Kidney tubule cell (primary cell): ENCODE measurements around the gene ZFAND2B.

Experiments used
- DNase-seq: peaks from one replicate; pipeline ENCODE4 v3.0.0-alpha.2; 2018; ENCODE audit warnings: low spot score

Gene ZFAND2B, protein sequence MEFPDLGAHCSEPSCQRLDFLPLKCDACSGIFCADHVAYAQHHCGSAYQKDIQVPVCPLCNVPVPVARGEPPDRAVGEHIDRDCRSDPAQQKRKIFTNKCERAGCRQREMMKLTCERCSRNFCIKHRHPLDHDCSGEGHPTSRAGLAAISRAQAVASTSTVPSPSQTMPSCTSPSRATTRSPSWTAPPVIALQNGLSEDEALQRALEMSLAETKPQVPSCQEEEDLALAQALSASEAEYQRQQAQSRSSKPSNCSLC

DNA sequence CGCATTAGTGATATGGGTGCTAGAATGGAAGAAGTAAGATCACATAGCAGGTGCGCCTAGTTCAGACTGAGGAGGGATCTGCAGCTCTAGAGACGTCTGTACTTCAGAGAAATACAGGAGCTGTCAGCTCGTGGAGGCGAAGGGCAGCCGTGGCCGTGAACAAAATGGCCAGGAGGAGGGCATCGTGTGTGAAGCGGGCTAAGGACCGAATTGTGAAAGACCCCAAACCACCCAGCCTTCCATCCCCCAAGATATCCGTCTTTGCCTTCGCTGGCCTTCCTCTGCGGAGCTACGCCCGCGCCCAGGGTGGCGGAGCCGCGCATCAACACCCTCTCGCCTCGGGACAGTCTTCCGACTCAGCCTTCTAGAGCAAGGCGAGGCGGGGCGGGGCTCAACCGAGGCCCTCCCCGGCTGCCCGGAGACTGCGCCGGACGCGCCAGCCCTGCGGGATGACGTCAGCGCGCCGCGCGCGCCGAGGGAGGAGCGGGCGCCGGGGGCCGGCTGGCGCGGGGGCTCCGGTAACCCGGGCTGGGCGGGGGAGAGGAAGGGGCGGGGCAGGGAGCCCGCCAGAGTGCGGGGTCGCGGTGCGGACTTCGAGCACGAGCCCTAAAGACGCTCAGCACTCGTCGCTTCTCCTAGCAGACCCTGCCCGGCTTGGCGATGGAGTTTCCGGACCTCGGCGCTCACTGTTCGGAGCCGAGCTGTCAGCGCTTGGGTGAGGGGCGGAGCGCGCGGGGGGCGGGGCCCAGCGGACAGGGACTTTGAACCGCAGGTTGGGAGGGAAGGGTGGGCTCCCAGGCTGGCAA is at the start of gene ZFAND2B:
Gene ZFAND2B, plus strand, starts transcription at position 455 of the 806 bp plus-strand sequence. Its CDS starts 206 bp downstream, at position 661.
- DNase-seq = peak; percentile 95

DNA sequence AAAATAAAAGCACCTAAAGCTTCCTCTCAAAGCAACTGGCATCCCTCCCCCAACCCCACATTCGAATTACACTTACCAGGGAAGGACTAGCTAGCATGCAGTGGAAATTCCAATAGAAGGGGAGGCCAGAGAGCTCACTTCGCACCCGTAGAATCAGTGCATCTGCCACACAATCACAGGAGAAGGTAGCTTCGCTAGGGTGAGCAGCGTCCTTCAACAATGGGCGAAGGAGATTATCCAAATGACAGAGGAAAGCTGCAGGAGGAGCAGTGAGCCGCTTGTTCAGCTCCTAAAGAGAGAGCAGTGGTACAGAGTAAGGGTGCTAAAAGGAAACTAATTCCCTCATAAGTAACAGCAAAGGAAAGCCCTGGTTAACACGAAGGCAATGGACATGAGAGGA is 49.2 kb upstream of the ZFAND2B start:
- no peak for DNase-seq

DNA sequence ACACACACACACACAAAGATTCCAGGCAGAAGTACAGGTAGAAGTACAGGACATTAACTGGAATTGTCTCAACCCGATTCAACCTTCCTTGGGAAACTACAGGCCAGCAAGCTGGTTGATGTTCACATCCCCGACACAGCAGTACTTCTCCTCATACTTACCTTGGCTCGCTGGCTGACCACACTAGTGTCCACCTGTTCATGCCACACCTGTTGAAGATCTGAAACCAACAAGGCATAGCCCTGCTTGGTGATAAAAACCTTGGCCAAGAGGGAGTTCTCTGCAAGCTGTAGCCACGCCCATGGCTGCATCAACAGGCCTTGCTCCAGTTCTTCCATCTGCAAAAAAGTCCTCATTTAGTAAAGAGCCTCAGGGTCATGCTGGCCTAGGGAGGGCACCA is 48.6 kb upstream of the ZFAND2B start:
- no peak for DNase-seq

DNA sequence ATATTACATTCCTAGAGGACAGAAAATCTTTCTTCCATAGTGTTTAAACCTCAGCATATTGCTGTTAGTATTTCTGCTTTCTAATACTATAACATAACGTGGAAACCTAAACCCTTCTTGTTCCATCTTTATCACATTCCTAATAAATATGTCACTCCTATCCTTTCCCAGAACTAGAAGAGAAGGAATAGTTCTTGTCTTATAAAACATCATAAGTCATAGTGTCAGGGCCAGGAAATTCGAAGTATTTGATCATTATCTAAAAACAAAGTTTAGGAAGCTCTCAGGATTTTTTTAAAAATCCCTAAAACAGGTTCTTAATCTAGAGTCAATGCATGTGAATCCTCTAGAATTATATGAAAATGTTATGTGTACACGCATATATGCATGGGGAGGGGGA is 48.0 kb upstream of the ZFAND2B start:
- no peak for DNase-seq

DNA sequence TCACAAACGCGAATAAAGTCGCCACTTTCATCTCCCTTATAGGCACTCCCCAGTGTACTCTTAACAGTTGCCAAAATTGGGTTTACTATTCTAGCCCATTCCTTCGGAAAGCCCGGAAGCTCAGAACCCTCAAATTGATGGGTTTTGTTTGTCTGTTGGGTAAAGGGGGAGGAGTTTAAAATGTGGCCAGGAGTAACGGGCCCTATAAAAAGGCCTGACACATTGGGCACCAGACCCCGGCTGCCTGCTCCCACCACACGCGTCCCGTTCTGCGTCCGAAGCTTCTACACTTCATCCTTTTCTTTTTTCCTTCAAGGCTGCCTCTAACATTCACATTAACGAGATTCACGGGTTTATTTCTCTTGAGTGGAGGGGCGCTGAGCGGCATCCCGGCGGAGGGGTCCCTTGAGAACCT is 46.8 kb upstream of the ZFAND2B start:
- no peak for DNase-seq

DNA sequence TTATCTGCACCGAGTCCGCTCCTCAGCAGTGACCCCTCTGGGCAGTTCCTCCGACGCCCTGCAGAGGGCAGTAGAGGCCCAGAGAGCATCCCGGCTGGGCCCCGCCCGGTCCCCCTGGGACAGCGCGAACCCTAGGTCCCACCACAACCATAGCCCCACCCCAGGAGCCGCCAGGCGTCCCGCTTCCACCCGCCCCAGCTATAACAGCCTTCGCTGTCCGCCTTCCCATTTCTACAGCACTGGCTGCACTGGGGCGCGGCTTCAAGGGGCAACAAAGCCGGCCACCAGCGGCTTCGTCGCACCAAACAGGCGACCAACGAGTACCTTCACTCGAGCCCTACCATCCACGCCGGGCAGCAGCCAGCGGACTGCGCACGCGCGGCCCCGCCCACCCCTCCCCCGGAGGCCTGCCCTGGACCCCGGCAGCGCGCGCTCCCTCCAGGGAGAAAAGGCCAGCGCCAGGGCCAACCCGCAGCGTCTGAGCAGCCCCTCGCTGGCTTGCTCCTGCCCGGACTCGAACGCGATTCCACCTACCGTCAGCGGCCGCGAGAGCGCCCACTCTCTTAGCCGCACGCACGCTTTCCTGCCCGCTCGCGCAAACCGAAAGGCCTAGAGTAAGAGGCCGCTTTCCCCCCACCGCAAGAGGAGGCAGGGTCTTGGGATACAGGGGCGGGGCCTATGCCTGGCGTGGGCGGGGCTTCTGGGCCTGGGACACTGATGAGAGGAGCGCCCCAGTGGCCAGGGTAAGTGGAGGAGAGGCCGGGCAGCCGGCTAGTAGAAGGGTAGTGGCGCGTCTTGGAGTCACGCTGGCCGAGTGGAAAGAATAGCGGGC is 46.2 kb upstream of the ZFAND2B start, which contains the start of gene NHEJ1:
Gene NHEJ1, minus strand, starts transcription at position 630 of the 832 bp plus-strand sequence. CDS start 2,453 bp downstream, outside the sequence.
- DNase-seq = peak; percentile 94

DNA sequence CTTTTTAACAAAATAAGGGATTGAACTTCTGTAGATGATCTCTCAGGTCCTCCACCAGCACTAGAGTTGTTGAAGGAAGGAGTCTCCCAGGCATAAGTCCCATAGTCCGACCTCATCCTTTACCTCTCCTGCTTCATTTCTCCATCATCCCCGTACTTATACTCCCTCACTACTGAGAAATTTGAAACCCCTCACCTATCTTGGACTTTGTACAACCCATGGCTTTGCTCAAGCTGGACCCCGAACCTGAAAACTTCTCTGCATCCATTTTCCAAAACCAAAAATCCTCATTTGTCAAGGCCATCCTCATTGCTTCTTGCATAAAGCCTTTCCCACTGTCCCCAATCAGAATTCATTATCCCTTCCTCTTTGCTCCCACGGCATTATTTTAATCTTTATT is 45.5 kb upstream of the ZFAND2B start:
- no peak for DNase-seq

DNA sequence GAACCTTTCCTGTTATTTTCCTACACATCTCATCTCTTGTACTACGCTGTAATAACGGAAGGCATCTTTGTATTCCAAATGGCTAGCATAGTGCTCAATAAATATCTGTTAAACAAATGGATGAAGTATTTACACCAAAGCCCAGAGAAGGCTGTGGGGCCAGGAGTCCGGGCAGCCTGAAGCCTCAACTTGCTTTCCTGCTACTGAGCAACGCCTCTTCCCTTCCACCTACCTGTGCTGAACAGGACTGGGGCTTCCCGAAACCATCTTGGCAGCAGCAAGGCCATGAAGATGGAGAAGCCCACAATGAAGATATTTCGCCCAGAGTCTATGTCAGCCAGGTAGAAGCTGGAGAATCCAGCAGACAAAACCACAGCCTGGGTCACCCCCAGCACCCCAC is 43.4 kb upstream of the ZFAND2B start:
- no peak for DNase-seq

DNA sequence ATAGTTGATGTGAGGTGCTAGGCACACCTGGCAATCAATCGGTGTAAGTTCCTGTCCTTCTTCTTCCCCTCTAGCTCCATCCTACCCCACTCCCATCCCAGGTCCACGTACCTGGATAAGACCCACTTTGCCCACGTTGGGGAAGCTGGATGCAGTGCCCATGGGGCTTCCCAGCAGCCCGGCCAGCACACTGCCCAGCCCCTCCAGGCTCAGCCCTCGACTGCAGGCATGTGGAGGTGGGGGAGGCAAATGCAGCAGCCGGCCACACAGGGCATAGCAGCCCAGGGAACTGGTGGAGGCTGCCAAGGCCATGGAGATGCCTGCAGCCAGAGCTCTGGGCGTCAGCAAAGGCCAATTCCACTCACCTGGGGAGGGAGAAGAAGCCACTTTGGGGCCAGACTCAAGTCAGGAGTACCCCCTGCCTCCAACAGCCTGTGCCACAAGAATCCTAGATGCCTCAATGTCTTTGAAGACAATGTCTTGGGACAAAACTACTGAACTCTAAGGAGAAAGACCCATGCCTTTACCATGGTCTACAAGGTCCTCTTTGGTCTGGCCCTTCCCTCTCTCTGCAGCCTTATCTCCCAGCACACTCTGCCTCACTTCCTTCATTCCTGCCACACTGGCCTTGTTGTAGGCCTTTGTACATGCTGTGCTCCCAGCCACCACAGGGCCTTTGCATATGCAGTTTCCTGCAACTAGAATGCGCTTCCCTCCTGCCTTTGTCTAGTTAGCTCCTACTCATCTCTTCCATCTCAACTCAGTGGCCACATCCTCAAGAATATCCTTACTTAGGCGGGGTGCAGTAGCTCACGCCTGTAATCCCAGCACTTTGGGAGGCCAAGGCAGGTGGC is 41.3 kb upstream of the ZFAND2B start:
- DNase-seq = no peak

DNA sequence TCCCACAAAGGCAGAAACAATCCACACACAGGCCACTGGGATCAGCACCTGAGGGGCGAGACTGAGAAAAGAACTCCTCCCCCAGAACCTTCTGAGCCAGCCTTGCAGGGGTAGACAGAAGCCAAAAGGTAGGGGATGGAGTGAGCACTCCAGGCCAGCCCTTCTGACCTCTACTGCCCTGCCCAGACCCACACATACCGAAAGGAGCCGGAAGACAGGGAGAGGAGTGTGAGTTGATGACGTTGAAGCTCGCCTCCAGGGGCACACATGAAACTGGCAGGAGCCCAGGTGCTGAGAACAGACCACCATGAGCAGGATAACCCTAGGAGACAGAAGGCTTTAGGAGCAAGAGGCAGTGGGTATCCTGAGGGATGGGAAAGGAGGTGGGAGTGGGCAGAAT is 38.6 kb upstream of the ZFAND2B start:
- DNase-seq = no peak

DNA sequence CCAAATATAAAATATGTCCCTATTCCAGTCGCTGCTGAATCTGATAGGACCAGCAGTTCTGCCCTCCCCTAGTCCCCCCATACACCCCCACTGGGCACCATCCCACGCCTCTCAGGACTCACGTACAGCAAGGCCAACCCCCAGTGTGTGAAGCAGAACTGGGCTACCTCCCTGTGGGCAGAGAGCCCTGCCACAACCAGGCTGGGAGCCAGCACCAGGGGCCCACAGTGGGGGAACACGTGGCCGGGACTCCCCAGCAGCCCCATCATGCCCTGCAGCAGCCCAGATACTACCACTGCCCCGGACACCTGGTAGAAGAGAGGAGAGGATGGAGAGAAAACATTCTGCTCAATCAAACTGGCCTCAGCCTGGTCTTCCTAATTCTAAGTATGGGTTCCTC is 38.1 kb upstream of the ZFAND2B start:
- DNase-seq = no peak

DNA sequence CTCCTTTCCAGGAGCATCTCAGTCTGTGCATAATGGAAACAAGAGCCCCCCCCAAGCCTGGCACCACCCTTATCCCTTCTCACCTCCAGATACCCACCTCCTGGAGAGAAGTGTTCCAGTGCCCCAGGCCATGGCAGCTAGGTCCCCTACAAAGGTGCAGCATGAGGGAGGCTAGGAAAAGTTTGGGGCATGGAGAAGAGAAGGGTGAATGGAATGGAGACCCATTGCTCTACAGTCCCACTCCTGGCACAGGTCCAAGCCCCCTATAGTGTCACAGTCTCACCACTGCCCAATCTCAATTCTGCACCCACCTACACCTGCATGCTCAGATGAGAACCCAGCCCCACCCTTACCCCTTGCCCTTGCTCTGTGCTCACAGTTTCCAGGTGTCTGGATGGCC is 37.6 kb upstream of the ZFAND2B start:
- DNase-seq = no peak

DNA sequence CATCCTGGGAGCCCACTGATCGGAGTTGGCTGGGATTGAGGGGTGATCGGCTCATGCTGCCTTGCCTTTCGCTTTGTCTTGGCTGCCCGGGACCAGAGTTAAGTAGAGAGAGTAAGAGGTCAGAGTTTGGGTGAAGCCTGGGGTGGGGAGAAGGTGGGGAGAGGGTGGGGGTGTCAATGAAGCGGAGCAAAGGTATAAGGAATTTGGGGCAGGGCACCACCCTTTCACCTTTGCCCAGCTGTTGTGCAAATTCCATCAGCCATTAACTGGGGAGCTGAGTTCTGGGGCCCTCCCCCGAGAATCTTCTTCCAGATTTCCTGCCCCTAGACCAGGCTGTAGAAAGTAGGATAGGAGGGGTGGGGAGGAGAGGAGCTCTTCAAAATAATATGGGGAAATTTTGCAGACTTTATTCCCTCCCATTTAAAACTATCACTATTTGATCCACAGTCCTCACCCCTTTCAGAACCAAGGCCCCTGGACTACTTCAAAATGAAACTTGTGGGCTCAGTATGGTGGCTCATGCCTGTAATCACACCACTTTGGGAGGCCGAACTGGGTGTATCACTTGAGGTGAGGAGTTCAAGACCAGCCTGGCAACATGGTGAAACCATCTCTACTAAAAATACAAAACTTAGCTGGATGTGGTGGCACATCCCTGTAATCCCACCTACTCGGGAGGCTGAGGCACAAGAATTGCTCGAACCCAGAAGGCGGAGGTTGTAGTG is 36.5 kb upstream of the ZFAND2B start, which contains the start of gene SLC23A3:
Gene SLC23A3, minus strand, starts transcription at position 100 of the 725 bp plus-strand sequence. Its CDS starts 45 bp downstream, at position 55.
- no peak for DNase-seq

DNA sequence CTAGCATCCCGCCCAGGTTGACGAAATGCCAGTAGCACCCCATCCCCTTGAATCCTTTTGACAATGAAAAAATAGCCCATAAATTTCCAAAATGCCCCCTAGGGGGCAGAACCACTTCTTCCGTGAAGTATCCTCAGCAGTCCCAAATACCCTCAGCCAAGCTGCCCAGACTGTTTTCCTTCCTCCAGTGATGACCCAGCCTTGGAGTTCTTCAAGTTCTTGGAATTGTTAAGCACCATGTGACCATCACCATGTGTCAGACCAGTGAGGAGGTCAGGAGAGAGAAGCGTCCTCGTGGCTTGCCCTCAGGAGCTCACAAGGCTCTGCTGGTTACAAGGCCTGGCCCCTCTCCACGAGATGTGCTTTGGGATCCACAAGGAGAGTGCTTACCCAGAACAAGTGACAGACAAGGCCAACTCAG is 35.3 kb upstream of the ZFAND2B start:
- DNase-seq = peak; percentile 92

DNA sequence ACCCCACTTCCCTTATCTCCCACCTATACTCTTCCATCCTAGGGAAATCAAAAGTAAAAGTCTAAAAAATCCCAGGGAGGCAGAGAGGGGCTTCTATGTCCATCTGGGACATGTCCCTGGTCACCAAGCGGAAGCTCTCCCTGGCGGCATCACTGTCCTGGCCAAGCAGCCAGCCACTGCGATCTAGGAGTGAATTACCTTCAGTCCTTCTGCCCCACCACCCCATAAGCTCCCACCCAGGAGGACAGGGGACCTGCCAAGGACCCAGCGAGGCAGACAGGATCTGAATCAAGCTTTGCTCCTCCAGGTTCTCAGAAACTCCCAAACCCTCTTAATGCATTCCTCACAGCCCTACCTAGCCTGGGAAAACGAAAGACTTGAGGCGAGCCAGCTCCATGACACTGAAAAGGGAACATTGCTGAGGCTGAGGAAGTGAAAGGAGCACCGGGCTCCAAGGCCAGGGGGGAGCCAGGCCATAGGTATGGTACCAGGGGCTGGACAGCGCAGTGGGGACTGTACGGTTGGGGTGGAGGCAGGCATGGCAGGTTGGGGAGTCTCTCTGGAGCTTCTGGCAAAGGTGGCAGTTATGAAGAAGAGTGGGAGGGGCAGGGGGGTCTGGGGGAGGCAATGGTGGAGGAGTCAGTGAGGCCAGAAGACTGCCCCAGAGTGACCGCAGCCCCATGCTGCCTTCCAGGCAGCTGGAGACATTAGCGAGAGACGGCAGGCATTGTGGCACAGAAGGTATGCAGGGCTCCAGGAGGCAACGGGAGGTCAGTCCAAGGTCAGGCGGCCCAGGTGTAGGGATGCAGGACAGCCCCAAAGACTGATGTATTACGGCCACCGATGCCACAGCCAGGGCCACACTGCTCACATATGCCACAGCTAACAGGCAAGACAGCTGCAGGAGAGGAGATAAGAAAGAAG is 34.1 kb upstream of the ZFAND2B start:
- no peak for DNase-seq

DNA sequence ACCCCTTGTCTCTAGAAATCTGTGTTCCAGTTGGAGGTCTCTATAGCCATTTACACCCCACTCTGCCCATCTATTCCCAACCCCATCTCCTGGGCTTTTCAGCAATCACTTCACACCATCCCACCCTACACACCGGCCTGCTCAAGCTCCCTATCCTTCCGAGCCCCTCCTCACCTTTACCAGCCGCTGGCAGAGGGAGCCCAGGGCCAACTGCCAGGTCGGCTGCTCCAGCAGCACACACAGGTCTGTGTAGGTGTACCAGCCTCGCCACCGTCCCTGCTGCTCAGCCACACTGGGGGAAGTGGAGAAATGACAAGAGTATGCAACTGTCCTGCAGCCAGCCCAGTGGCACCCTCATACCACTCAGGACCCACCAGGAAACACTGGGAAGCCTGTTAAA is 33.4 kb upstream of the ZFAND2B start:
- DNase-seq = no peak

DNA sequence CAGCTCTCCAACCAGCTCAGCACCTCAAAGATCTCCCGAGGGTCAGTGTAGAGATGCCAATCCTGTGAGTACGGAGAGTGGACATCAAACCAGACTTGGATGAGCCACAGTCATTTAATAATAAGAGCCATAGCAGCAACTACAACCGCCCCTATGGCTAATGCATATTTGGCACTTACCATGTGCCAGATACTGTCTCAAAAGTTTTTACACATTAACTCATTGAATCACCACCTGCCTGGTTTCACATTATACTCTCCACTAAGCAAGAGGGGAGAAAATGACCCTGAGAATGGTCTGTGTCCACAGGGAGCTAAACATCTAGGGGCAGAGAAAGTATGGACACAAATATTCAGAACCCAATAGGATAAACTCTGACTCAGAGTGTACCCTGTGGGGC is 32.4 kb upstream of the ZFAND2B start:
- DNase-seq = peak; percentile 92

DNA sequence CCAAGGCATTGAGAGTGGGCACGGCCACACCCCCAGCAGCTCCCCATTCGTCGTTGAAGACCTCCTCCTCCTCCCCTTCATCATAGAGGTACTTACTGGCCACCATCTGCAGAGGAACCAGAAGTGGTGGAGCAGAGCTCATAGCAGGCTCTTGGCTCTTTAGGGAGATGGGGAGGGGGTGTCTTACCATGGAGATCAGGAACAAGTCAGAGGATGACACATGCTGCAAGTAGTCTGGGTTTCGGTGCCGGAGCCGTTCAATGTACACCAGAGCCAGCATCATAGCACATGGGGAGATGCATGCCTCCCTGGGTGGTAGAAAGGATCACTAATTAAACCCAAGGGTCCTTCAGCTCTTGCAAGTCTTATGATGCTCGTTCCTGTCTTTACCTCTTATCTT is 31.8 kb upstream of the ZFAND2B start:
- DNase-seq = peak; percentile 90

DNA sequence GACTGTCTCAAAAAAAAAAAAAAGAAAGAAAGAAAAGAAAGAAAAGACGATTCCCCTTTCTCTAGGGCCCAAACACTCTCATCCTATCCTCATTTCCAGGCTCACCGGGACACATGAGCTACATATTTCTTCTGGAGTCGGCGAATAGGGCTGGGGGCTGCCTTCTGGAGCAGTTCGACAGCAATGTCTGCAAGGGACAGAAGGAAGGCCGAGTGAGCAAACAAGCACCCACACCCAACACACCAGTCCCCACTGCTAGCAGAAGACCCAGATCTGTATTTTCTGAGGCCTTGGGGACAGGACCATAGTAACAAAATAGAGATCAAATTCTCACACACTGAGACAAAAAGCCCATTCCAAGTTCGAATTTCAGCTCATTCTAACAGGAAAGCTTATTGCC is 31.1 kb upstream of the ZFAND2B start:
- DNase-seq = no peak
